ENCODE measurements around the gene SLC5A5. TPM values are rescaled to one million over a fixed set of nuclear protein-coding genes. Genes with fewer than 3 reads are reported as not detected.

Gene SLC5A5
- total and polyA plus RNA-seq, 2 of the 4 experiments (the other 2 are of a cell fraction), result not detected

DNA sequence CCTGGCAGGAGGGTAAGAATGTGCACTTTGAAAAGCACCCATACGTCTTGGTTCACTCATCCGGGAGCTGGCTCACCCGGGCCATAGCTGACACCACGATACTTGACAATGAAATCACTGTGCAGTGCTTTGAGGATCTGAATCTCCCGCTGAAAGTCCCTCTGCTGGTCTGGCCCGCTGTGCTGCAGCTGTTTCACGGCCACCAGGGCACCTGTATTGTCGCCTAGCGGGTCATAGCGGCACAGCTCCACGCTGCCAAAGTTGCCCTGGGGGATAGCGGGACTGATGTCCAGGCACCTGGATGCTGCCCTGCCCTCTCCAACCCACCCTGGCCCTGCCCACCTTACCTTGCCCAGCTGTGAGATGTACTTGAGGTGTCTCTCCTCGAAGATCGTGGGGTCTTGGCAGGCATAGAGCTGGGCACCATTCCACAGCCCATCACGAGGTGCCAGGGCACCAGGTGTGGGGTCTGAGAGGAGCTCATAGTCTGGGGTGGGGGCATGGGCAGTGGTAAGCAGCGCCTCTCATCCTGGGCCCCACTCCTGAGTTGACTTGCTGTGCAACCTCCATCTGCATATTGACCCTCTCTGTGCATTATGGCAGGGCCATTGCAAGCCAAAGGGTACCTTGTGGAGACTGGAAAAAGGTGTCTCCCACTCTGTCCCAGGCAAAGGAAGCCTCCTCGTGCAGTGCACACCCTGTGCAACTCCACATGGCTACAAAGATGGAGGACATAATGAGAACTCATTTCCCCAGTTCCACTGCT is 39.1 kb upstream of the SLC5A5 start:
- Histone ChIP-seq H4K20me1 (ENCODE audit: insufficient read depth, low read length) (no peaks in the 10 kb centered on the region), H3K27ac (ENCODE audit: insufficient read depth, low read length) (no peak overlapping the region), H3K4me1 (ENCODE audit: control insufficient read depth, insufficient read depth, low read length) (peaks cover 2% of the 10 kb centered on the region; the same call in 1 of the 2 replicates), H4K91ac (ENCODE audit: insufficient read depth, low read depth, low read length) (no peak overlapping the region), H3K4me2 (ENCODE audit: low read depth, low read length) (no peak overlapping the region), H3K23ac (ENCODE audit: low read depth, low read length) (no peak overlapping the region), H2AK5ac (ENCODE audit: low read depth, low read length) (no peak overlapping the region), H3K36me3 (ENCODE audit: control insufficient read depth, insufficient read depth, low read length) (no peaks in the 10 kb centered on the region), H2BK15ac (ENCODE audit: low read depth, low read length) (no peak overlapping the region), H2AK9ac (replicated peaks; ENCODE audit: low read depth, low read length, poor library complexity) (no peak overlapping the region), H3K9me1 (ENCODE audit: insufficient read depth, low read length) (no peaks in the 10 kb centered on the region), H2BK120ac (ENCODE audit: low read depth, low read length) (no peak overlapping the region), H2BK5ac (ENCODE audit: low read depth, low read length, poor library complexity, severe bottlenecking) (no peak overlapping the region), H4K5ac (ENCODE audit: low read depth, low read length) (no peak overlapping the region), H3K9me3 (ENCODE audit: control insufficient read depth, insufficient read depth, low read length) (no peaks in the 10 kb centered on the region), H3K27me3 (ENCODE audit: control insufficient read depth, insufficient read depth, low read length) (peaks cover 42% of the 10 kb centered on the region), H3K9ac (ENCODE audit: low read depth, low read length) (no peak overlapping the region), H2BK20ac (ENCODE audit: low read depth, low read length) (no peak overlapping the region), H3K79me1 (ENCODE audit: low read depth in 1 of 2, low read length in 2 of 2) (no peaks in the 10 kb centered on the region), H4K8ac (ENCODE audit: low read depth in 2 of 2, low read length in 2 of 2) (no peak overlapping the region), H3K4me3 (ENCODE audit: insufficient read depth, low read depth, low read length) (no peak overlapping the region), H3K4ac (ENCODE audit: low read depth, low read length) (no peak overlapping the region), H2AFZ (replicated peaks; ENCODE audit: low read length, poor library complexity) (no peak overlapping the region), H3K56ac (ENCODE audit: extremely low read depth, insufficient read depth, low read length) (no peak overlapping the region), H3K14ac (replicated peaks; ENCODE audit: low read depth, low read length) (no peak overlapping the region), H3K18ac (ENCODE audit: low read depth, low read length) (no peak overlapping the region)
- CTCF ChIA-PET, result interaction anchor here (0.6 to 0.7 kb wide), 3 partner anchors 23 to 73 kb away, joined by 3 to 6 read pairs (median 4); no protein-coding TSS in a partner anchor
- WGBS, 2 experiments (ENCODE audit: extremely low coverage in 2 of 2, insufficient read length in 1 of 2), result 83% methylated on average over 12 of the region's 17 CpGs; no CpG with 5 or more reads in 1 of the 2 experiments
- intact Hi-C loops (cut with micrococcal nuclease) (no loop called here), dilution Hi-C loops (cut with HindIII; ENCODE audit: low sequenced_read_pairs, unreplicated experiment) (no loop called here), in situ Hi-C loops (cut with MboI; ENCODE audit: low sequenced_read_pairs) (no loop called here)
- ATAC-seq (ENCODE audit: low read depth) (no peak), DNase-seq (no peak)
- no peak for TF ChIP-seq MAZ (IDR thresholded peaks at IDR 0.05; ENCODE audit: borderline replicate concordance, low read depth, low read length)
- TF ChIP-seq FOS (IDR thresholded peaks at IDR 0.05; ENCODE audit: low read depth, low read length), result no peak
- TF ChIP-seq CEBPB (IDR thresholded peaks at IDR 0.05; ENCODE audit: low read depth, low read length), result no peak
- TF ChIP-seq BHLHE40 (IDR thresholded peaks at IDR 0.05; ENCODE audit: low read depth, low read length), result no peak
- TF ChIP-seq RAD21 (IDR thresholded peaks at IDR 0.05; ENCODE audit: low read length), result no peak
- TF ChIP-seq, protein P1, sequence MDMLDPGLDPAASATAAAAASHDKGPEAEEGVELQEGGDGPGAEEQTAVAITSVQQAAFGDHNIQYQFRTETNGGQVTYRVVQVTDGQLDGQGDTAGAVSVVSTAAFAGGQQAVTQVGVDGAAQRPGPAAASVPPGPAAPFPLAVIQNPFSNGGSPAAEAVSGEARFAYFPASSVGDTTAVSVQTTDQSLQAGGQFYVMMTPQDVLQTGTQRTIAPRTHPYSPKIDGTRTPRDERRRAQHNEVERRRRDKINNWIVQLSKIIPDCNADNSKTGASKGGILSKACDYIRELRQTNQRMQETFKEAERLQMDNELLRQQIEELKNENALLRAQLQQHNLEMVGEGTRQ (IDR thresholded peaks at IDR 0.05; ENCODE audit: low read depth, low read length), result no peak
- no peak for TF ChIP-seq MAFK (IDR thresholded peaks at IDR 0.05; ENCODE audit: low read depth, low read length)
- TF ChIP-seq NFE2L2 (IDR thresholded peaks at IDR 0.05; ENCODE audit: low read depth, low read length), result no peak
- no peak for TF ChIP-seq MXI1 (IDR thresholded peaks at IDR 0.05; ENCODE audit: borderline replicate concordance, low read depth, low read length)
- TF ChIP-seq, protein P2, sequence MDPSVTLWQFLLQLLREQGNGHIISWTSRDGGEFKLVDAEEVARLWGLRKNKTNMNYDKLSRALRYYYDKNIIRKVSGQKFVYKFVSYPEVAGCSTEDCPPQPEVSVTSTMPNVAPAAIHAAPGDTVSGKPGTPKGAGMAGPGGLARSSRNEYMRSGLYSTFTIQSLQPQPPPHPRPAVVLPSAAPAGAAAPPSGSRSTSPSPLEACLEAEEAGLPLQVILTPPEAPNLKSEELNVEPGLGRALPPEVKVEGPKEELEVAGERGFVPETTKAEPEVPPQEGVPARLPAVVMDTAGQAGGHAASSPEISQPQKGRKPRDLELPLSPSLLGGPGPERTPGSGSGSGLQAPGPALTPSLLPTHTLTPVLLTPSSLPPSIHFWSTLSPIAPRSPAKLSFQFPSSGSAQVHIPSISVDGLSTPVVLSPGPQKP (IDR thresholded peaks at IDR 0.05; ENCODE audit: borderline replicate concordance, low read depth, low read length), result no peak
- no peak for TF ChIP-seq CTCF (conservative IDR thresholded peaks at IDR 0.05; ENCODE audit: low read depth, low read length)
- BruUV-seq (replicated peaks), result no TSS peak
- POLR2A ChIA-PET (ENCODE audit: unreplicated experiment), result no interaction called here
